ENCODE measurements around the gene KRTAP29-1.

DNA sequence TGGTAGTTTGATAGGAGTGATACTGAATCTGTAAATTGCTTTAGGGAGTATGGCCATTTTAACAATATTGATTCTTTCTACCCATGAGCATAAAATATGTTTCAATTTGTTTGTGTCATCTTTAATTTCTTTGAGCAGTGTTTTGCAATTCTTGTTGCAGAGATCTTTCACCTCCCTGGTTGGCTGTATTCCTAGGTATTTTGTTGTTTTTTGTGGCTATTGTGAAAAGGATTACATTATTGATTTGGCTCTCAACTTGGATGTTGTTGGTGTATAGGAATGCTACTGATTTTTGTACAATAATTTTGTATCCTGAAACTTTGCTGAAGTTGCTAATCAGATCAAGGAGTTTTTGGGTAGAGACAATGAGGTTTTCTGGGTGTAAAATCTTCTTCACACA lies 44.2 kb downstream of the KRTAP29-1 start:
- TF ChIP-seq, protein P1, sequence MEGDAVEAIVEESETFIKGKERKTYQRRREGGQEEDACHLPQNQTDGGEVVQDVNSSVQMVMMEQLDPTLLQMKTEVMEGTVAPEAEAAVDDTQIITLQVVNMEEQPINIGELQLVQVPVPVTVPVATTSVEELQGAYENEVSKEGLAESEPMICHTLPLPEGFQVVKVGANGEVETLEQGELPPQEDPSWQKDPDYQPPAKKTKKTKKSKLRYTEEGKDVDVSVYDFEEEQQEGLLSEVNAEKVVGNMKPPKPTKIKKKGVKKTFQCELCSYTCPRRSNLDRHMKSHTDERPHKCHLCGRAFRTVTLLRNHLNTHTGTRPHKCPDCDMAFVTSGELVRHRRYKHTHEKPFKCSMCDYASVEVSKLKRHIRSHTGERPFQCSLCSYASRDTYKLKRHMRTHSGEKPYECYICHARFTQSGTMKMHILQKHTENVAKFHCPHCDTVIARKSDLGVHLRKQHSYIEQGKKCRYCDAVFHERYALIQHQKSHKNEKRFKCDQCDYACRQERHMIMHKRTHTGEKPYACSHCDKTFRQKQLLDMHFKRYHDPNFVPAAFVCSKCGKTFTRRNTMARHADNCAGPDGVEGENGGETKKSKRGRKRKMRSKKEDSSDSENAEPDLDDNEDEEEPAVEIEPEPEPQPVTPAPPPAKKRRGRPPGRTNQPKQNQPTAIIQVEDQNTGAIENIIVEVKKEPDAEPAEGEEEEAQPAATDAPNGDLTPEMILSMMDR (IDR thresholded peaks at IDR 0.05; ENCODE audit: low read depth, low read length), result no peak
- TF ChIP-seq, protein P2, sequence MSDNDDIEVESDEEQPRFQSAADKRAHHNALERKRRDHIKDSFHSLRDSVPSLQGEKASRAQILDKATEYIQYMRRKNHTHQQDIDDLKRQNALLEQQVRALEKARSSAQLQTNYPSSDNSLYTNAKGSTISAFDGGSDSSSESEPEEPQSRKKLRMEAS (IDR thresholded peaks at IDR 0.05; ENCODE audit: low read depth, low read length), result no peak
